Activated naive CD4-positive, alpha-beta T cell treated with anti-CD3 and anti-CD28 coated beads for 36 hours (primary cell): ENCODE results near the gene MTFMT. TPM values are rescaled to one million over a fixed set of nuclear protein-coding genes. Genes with fewer than 3 reads are reported as not detected.

Source experiments
- CTCF ChIA-PET: fragments of 350-600 bp; sonication (Branson Sonifier 250); formaldehyde crosslinking; loops from one replicate; lab custom pipeline; 2021; ENCODE audit warnings: antibody characterized with exemption; lab: Charles Lee
- DNase-seq: peaks from one replicate; pipeline ENCODE4 v3.0.0-alpha.2; 2020
- H3K27ac Mint-ChIP-seq: one replicate; pipeline ENCODE4 v1.8.0; 2021; ENCODE audit warnings: mild to moderate bottlenecking, mixed read lengths
- H3K27me3 Mint-ChIP-seq: one replicate; pipeline ENCODE4 v1.8.0; 2021; ENCODE audit warnings: low read depth, mixed read lengths
- H3K36me3 Mint-ChIP-seq: one replicate; pipeline ENCODE4 v1.8.0; 2021; ENCODE audit warnings: low read depth, mixed read lengths
- H3K4me1 Mint-ChIP-seq: one replicate; pipeline ENCODE4 v1.8.0; 2021; ENCODE audit warnings: low read depth, mixed read lengths
- H3K4me3 Mint-ChIP-seq: one replicate; pipeline ENCODE4 v1.8.0; 2021; ENCODE audit warnings: mild to moderate bottlenecking, moderate library complexity, mixed read lengths
- H3K9me3 Mint-ChIP-seq: one replicate; pipeline ENCODE4 v1.8.0; 2021; ENCODE audit warnings: mixed read lengths
- intact Hi-C: fragments of 100-400 bp; cut with micrococcal nuclease; formaldehyde crosslinking; loops from one replicate; pipeline ENCODE4 v1.15.1; 2023
- total RNA-seq, 2 experiments: library from RNA; stranded (reverse); gene quantifications; one replicate each; pipeline ENCODE4 v1.2.3, GENCODE V29; 2021

Gene MTFMT
- total RNA-seq, 2 experiments from 2014 or later: 15.1 to 17.1 TPM

DNA sequence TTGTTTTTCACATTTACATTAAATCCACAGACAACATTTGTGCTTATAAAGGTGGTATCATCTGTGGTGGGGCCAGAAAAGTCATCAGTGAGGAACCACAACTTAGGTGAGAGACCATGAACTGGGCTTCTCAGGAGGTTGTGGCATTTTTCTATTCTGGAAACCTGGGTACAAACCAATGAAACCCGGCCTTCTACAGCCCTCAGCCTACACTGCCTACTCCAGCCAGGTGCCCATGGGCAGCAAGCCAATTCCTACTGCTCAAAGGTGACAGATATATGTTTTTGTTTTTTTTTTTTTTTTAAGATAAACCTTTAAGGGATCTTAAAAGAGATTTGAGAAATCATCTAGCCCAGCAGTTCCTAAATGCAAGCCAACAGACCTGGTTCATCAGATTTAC, 60.0 kb downstream of the MTFMT start:
- H3K27ac Mint-ChIP-seq: no peak overlapping the region
- DNase-seq: no peak
- CTCF ChIA-PET: interaction anchor here (0.7 kb wide), 1 partner anchor 328 kb away, joined by 5 read pairs; no protein-coding TSS in a partner anchor
- H3K36me3 Mint-ChIP-seq: peaks cover 19% of the 10 kb centered on the region
- H3K4me3 Mint-ChIP-seq: no peak overlapping the region
- no peaks in the 10 kb centered on the region for H3K4me1 Mint-ChIP-seq
- intact Hi-C loops: no loop called here
- no peaks in the 10 kb centered on the region for H3K27me3 Mint-ChIP-seq
- H3K9me3 Mint-ChIP-seq: no peaks in the 10 kb centered on the region

DNA sequence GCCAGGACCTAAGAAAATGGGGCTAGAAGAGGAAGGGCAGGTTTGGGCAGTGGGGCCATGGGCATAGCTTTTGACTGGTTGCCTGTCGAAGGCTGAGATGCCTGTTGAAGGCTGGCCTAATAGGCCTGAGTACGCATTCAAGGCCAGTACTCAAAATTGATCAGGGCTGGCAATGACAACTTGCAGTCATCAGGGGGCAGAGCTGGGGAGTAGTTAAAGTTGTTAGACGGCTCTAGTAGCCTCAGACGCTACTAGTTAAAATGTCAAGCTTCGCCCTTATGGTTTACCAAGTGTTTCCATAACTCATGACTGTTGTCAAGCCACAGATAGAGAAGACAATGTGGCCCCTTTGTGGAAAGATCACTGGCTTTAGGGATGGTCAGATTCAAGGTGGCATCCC, 68.4 kb downstream of the MTFMT start:
- H3K27ac Mint-ChIP-seq: no peak overlapping the region
- no peaks in the 10 kb centered on the region for H3K27me3 Mint-ChIP-seq
- no peak overlapping the region for H3K4me3 Mint-ChIP-seq
- DNase-seq: no peak
- intact Hi-C loops: no loop called here
- peaks cover 39% of the 10 kb centered on the region for H3K36me3 Mint-ChIP-seq
- CTCF ChIA-PET: no interaction called here
- H3K4me1 Mint-ChIP-seq: no peaks in the 10 kb centered on the region
- no peaks in the 10 kb centered on the region for H3K9me3 Mint-ChIP-seq

DNA sequence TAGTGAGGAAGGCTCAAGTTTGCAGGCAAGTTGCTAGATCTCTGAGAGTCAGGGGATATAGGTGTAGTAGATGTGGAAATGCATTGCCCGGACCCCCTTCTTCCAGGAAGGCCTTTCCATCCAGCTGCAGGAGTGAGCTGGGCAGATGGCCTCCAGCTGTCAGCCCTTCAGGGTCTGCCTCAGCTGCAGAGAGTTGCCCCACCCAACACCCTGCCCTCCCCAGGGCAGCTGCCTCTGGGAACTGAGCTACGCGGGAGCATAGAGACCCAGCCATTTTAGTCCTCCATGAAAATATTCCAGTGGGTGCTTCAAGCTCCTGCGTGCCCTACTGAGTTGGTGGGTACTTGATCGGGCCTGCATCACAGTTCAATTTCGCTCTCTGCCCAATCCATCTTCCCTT, 69.3 kb downstream of the MTFMT start:
- Mint-ChIP-seq H3K9me3 (no peaks in the 10 kb centered on the region), H3K27ac (no peak overlapping the region), H3K27me3 (no peaks in the 10 kb centered on the region), H3K4me1 (no peaks in the 10 kb centered on the region), H3K4me3 (no peak overlapping the region), H3K36me3 (peaks cover 40% of the 10 kb centered on the region)
- CTCF ChIA-PET: interaction anchor here (0.6 kb wide), 1 partner anchor 24 kb away, joined by 5 read pairs; no protein-coding TSS in a partner anchor
- no peak for DNase-seq
- intact Hi-C loops: no loop called here

- H3K27me3 Mint-ChIP-seq: no peaks in the 10 kb centered on the region
- peaks cover 35% of the 10 kb centered on the region for H3K36me3 Mint-ChIP-seq
- no peak for DNase-seq
- H3K27ac Mint-ChIP-seq: no peak overlapping the region
- intact Hi-C loops: no loop called here
- no peaks in the 10 kb centered on the region for H3K9me3 Mint-ChIP-seq
- H3K4me3 Mint-ChIP-seq: no peak overlapping the region
- CTCF ChIA-PET: interaction anchor here (0.7 kb wide), 1 partner anchor 176 kb away, joined by 4 read pairs; no protein-coding TSS in a partner anchor
- H3K4me1 Mint-ChIP-seq: peaks cover 7% of the 10 kb centered on the region
Measured at GRCh38 chr15:64959128-64959527, 70.3 kb downstream of the MTFMT start.

DNA sequence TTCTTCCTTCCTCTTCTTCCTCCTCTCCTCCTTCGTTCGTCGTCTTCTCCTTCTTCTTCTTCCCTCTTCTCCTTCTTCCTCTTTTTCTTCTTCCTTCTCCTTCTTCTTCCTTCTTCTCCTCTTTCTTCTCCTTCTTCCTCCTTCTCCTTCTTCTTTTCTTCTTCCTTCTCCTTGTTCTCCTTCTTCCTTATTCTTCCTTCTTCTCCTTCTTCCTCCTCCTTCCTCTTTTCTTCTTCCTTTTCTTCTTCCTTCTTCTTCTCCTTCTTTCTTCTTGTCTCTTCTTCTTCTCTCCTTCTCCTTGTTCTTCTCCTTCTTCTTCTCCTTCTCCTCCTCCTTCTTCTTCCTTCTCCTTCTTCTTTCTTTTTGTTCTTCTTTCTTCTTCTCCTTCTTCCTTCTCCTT, 75.0 kb downstream of the MTFMT start:
- Mint-ChIP-seq H3K36me3 (peaks cover 11% of the 10 kb centered on the region), H3K9me3 (no peaks in the 10 kb centered on the region), H3K4me3 (no peak overlapping the region), H3K27ac (peak overlapping the region; percentile 1), H3K27me3 (no peaks in the 10 kb centered on the region), H3K4me1 (peaks cover 16% of the 10 kb centered on the region)
- intact Hi-C loops: no loop called here
- DNase-seq: no peak
- CTCF ChIA-PET: no interaction called here

GRCh38 chr15:64951777-64952418, 77.5 kb downstream of the MTFMT start:
- CTCF ChIA-PET: no interaction called here
- Mint-ChIP-seq H3K4me1 (peaks cover 16% of the 10 kb centered on the region), H3K9me3 (no peaks in the 10 kb centered on the region), H3K4me3 (no peak overlapping the region), H3K36me3 (peaks cover 7% of the 10 kb centered on the region), H3K27me3 (no peaks in the 10 kb centered on the region), H3K27ac (no peak overlapping the region)
- intact Hi-C loops: no loop called here
- DNase-seq: no peak

Other genes with a start within 250 kb of the MTFMT start
- 10 to 100 TPM; 38.4 to 43.9 TPM for gene PIF1, start 204.0 kb downstream of the MTFMT start, total RNA-seq
- 10 to 100 TPM; 12.5 to 12.7 TPM for gene PLEKHO2, start 187.7 kb downstream of the MTFMT start, total RNA-seq
- 1 to 10 TPM; 2.3 to 3.1 TPM for gene ANKDD1A, start 117.7 kb downstream of the MTFMT start, total RNA-seq
- 10 to 100 TPM; 67.7 to 68.0 TPM for gene SPG21, start 39.7 kb downstream of the MTFMT start, total RNA-seq
- gene SLC51B, start 15.7 kb upstream of the MTFMT start, total RNA-seq: not detected
- gene RASL12, start 38.4 kb upstream of the MTFMT start, total RNA-seq: not detected
- not detected for gene KBTBD13, start 47.1 kb upstream of the MTFMT start, total RNA-seq
- gene UBAP1L, start 85.6 kb upstream of the MTFMT start, total RNA-seq: 1 to 10 TPM; 1.6 to 1.9 TPM
- 10 to 100 TPM; 28.6 to 31.5 TPM for gene PDCD7, start 104.2 kb upstream of the MTFMT start, total RNA-seq
- 10 to 100 TPM; 62.7 to 69.9 TPM for gene CLPX, start 155.7 kb upstream of the MTFMT start, total RNA-seq
- not detected for gene CILP, start 181.8 kb upstream of the MTFMT start, total RNA-seq